GM12878 (cell line): ENCODE results near the gene NOP10. TPM values are rescaled to one million over a fixed set of nuclear protein-coding genes. Genes with fewer than 3 reads are reported as not detected.

Source experiments
- ATAC-seq: fragments of 200-7000 bp; cut with Tn5 transposase; 3 replicates; pipeline ENCODE4 v1.9.1; 2020; ENCODE audit warnings: mild to moderate bottlenecking, moderate library complexity
- BruUV-seq: library from RNA; stranded (reverse); fragments of 400-500 nt; replicated peaks from 2 replicates; lab custom pipeline; 2021; lab: Mats Ljungman, UMichigan
- CTCF ChIA-PET: fragments of 300-600 bp; sonication (Branson Sonifier 250); formaldehyde crosslinking; extraction: SDS; loops from one replicate; lab custom pipeline; 2021; ENCODE audit warnings: inconsistent platforms; lab: Yijun Ruan, JAX
- POLR2A ChIA-PET: fragments of 350-600 bp; formaldehyde crosslinking; extraction: SDS; loops from one replicate; lab custom pipeline; 2021; ENCODE audit warnings: inconsistent platforms; lab: Charles Lee
- RAD21 ChIA-PET: fragments of 300-600 bp; sonication (Branson Sonifier 250); formaldehyde crosslinking; loops from one replicate; lab custom pipeline; 2023; ENCODE audit warnings: antibody characterized with exemption; ENCODE audit not compliant: unreplicated experiment; lab: Charles Lee
- SMC1A ChIA-PET: fragments of 300-600 bp; sonication (Branson Sonifier 250); formaldehyde crosslinking; loops from one replicate; lab custom pipeline; 2023; ENCODE audit not compliant: unreplicated experiment, uncharacterized antibody; lab: Charles Lee
- DNase-seq: peaks from one replicate; pipeline ENCODE4 v3.0.0-alpha.2; 2011; ENCODE audit warnings: low read depth, low spot score
- FAIRE-seq: peaks from 3 replicates; lab custom pipeline; 2011; peaks lifted over from hg19 to GRCh38; lab: Jason Lieb, UNC
- H2AFZ ChIP-seq: 2 replicates; pipeline ENCODE4 v1.6.0; 2011; ENCODE audit warnings: low read depth, low read length, control low read depth; ENCODE audit not compliant: control insufficient read depth
- H3K27ac ChIP-seq: 2 replicates; pipeline ENCODE4 v1.5.1; 2011; ENCODE audit warnings: control low read depth; ENCODE audit not compliant: control insufficient read depth, insufficient read depth
- H3K27me3 ChIP-seq, 2 experiments: replicated peaks in 1 of 2; 2 replicates each; pipeline versions ENCODE4 v1.6.0 to v1.6.1; 2011; ENCODE audit warnings: low read length in 1 of 2; ENCODE audit not compliant: control insufficient read depth in 2 of 2, insufficient read depth in 2 of 2
- H3K36me3 ChIP-seq, 2 experiments: 2 replicates each; pipeline ENCODE4 v1.5.1; 2011; ENCODE audit warnings: low read length in 1 of 2; ENCODE audit not compliant: control insufficient read depth in 2 of 2, insufficient read depth in 2 of 2
- H3K4me1 ChIP-seq: 2 replicates; pipeline ENCODE4 v1.6.1; 2011; ENCODE audit warnings: mild to moderate bottlenecking, low read length, moderate library complexity, mixed read lengths; ENCODE audit not compliant: control insufficient read depth, insufficient read depth
- H3K4me2 ChIP-seq: 2 replicates; pipeline ENCODE4 v1.6.0; 2011; ENCODE audit warnings: control low read depth; ENCODE audit not compliant: control insufficient read depth, insufficient read depth
- H3K4me3 ChIP-seq: fragments of 200-600 bp; sonication (generic); 2 replicates; pipeline ENCODE4 v1.5.1; 2016
- H3K79me2 ChIP-seq: 2 replicates; pipeline ENCODE4 v1.6.0; 2011; ENCODE audit warnings: low read length; ENCODE audit not compliant: control insufficient read depth, insufficient read depth
- H3K9ac ChIP-seq: 2 replicates; pipeline ENCODE4 v1.8.0; 2011; ENCODE audit warnings: low read length, control low read depth, mixed read lengths; ENCODE audit not compliant: control insufficient read depth, insufficient read depth
- H3K9me3 ChIP-seq: replicated peaks from 3 replicates; pipeline ENCODE4 v1.5.1; 2011; ENCODE audit warnings: mild to moderate bottlenecking, low read length; ENCODE audit not compliant: control insufficient read depth, insufficient read depth
- H4K20me1 ChIP-seq: 2 replicates; pipeline ENCODE4 v1.6.0; 2011; ENCODE audit not compliant: control insufficient read depth, insufficient read depth
- BCL11A ChIP-seq: IDR thresholded peaks from 2 replicates; pipeline ENCODE4 v1.6.1; 2011; ENCODE audit warnings: low read depth, low read length
- BRCA1 ChIP-seq: IDR thresholded peaks from 2 replicates; pipeline ENCODE4 v1.6.1; 2011; ENCODE audit warnings: low read depth, low read length, improper control_type of control experiment
- CUX1 ChIP-seq: IDR thresholded peaks from 2 replicates; pipeline ENCODE4 v1.6.1; 2012; ENCODE audit warnings: improper control_type of control experiment, low read depth, low read length; ENCODE audit not compliant: insufficient replicate concordance
- E2F8 ChIP-seq: fragments of 450-650 bp; IDR thresholded peaks from 2 replicates; pipeline ENCODE4 v1.6.1; 2018; ENCODE audit warnings: mild to moderate bottlenecking, low read depth, moderate library complexity; ENCODE audit not compliant: partially characterized antibody
- FOS ChIP-seq: IDR thresholded peaks from 3 replicates; pipeline ENCODE4 v1.6.1; 2011; ENCODE audit warnings: borderline replicate concordance; ENCODE audit not compliant: insufficient read length; ENCODE audit errors: extremely low read depth
- FOXK2 ChIP-seq: fragments of 450-650 bp; IDR thresholded peaks from 2 replicates; pipeline ENCODE4 v1.6.1; 2017; ENCODE audit warnings: mild to moderate bottlenecking, moderate library complexity
- JUNB ChIP-seq: IDR thresholded peaks from 2 replicates; pipeline ENCODE4 v1.6.1; 2016; ENCODE audit warnings: antibody characterized with exemption, mild to moderate bottlenecking
- NR2C2 ChIP-seq: IDR thresholded peaks from 2 replicates; pipeline ENCODE4 v1.6.1; 2011; ENCODE audit warnings: borderline replicate concordance, low read depth; ENCODE audit not compliant: control insufficient read depth, insufficient read length
- SIN3A ChIP-seq: IDR thresholded peaks from 2 replicates; pipeline ENCODE4 v1.6.1; 2012; ENCODE audit warnings: low read depth, low read length, improper control_type of control experiment
- SREBF2 ChIP-seq: IDR thresholded peaks from 2 replicates; pipeline ENCODE4 v1.6.1; 2012; ENCODE audit warnings: mild to moderate bottlenecking, low read length
- STAT3 ChIP-seq: IDR thresholded peaks from 2 replicates; pipeline ENCODE4 v1.6.1; 2011; ENCODE audit warnings: low read depth, low read length, improper control_type of control experiment
- TCF7 ChIP-seq: IDR thresholded peaks from 2 replicates; pipeline ENCODE4 v1.6.1; 2014; ENCODE audit warnings: antibody characterized with exemption, borderline replicate concordance
- ZNF687 ChIP-seq: fragments of 450-650 bp; IDR thresholded peaks from 2 replicates; pipeline ENCODE4 v1.6.1; 2017; ENCODE audit warnings: mild to moderate bottlenecking, moderate library complexity
- WGBS: methylation state at CpG from one replicate; pipeline ENCODE4 v1.1.6; 2016; ENCODE audit warnings: low lambda C conversion rate; ENCODE audit not compliant: insufficient replicate concordance, insufficient coverage; ENCODE audit errors: missing lambda C conversion rate; 5-methylcytosine and 5-hydroxymethylcytosine counted together
- in situ Hi-C: fragments of 300-500 bp; cut with MboI; formaldehyde crosslinking; loops from 9 replicates; pipeline ENCODE4 v1.14.3; 2018; ENCODE audit warnings: mixed read lengths
- intact Hi-C: fragments of 100-400 bp; cut with micrococcal nuclease; formaldehyde crosslinking; loops from one replicate; pipeline ENCODE4 v1.14.2; 2022; ENCODE audit not compliant: unreplicated experiment
- polyA plus RNA-seq, 11 experiments: library from polyadenylated mRNA; depleted of rRNA in 4 of 11; unstranded in 6 of 11; stranded (reverse) in 5 of 11; fragments of >200 nt; fragmentation: Nextera tagmentation in 4 of 11; fragmentation: Illumina TruSeq in 1 of 11; extraction: Ambion mirVana in 4 of 11; extraction: Trizol in 1 of 11; gene quantifications; 1 replicate in 1 of 11; 2 replicates in 10 of 11; pipeline versions ENCODE4 v1.2.1 to v1.2.3, GENCODE V29; 2011 to 2016; ENCODE audit warnings: inconsistent platforms in 2 of 11, missing spikeins in 2 of 11, low read depth in 1 of 11
- total RNA-seq, 4 experiments: library from RNA; depleted of rRNA in 3 of 4; stranded (reverse); fragments of >200 nt in 3 of 4; fragmentation: Illumina TruSeq in 1 of 4; extraction: Trizol in 1 of 4; gene quantifications; 2 replicates each; pipeline versions ENCODE4 v1.2.1 to v1.2.3, GENCODE V29; 2013 to 2021

NOP10 gene
- total and polyA plus RNA-seq, 10 of the 15 experiments (the other 5 are each of a cell fraction or from before 2014, with no cell fraction given) = 225 to 1,778 (median 537) TPM

- Histone ChIP-seq H4K20me1 (no peaks in the 10 kb centered on the region), H2AFZ (no peak overlapping the region), H3K4me2 (no peak overlapping the region), H3K4me1 (no peaks in the 10 kb centered on the region), H3K9ac (no peak overlapping the region), H3K79me2 (no peaks in the 10 kb centered on the region), H3K9me3 (no peaks in the 10 kb centered on the region), H3K27ac (no peak overlapping the region), H3K4me3 (no peak overlapping the region), H3K27me3 (no peaks in the 10 kb centered on the region), H3K36me3 (no peaks in the 10 kb centered on the region; a peak in 3 of 4 replicates)
- ATAC-seq (no peak), DNase-seq (no peak), FAIRE-seq (no peak)
- CTCF ChIA-PET = interaction anchor here (2.4 kb wide), 1 partner anchor 11 kb away, joined by 6 read pairs; the partner anchor contains the start of genes NOP10 and NUTM1
- POLR2A ChIA-PET = no interaction called here
- in situ Hi-C loops (no loop called here), intact Hi-C loops (no loop called here)
- WGBS = 80% methylated on average over 2 of the region's 2 CpGs
- BruUV-seq = no TSS peak
- SMC1A ChIA-PET = interaction anchor here (0.7 to 1.8 kb wide), 2 partner anchors 10 to 15 kb away, joined by 3 to 5 read pairs; partner anchors contain the start of genes NOP10 and NUTM1
- RAD21 ChIA-PET = no interaction called here
- TF ChIP-seq FOS (no peak), SIN3A (no peak), TCF7 (no peak), JUNB (no peak), E2F8 (no peak), NR2C2 (no peak), BCL11A (no peak), FOXK2 (no peak), CUX1 (no peak), SREBF2 (no peak), STAT3 (no peak), ZNF687 (no peak), BRCA1 (no peak)
Observed at GRCh38 chr15:34353627-34354026, 10.7 kb upstream of the NOP10 start.
